ENCODE results near the gene KCNC3. TPM values are rescaled to one million over a fixed set of nuclear protein-coding genes. Genes with fewer than 3 reads are reported as not detected.

KCNC3 gene
- polyA plus RNA-seq, 1 donor from 2014 or later = 0.97 TPM

DNA sequence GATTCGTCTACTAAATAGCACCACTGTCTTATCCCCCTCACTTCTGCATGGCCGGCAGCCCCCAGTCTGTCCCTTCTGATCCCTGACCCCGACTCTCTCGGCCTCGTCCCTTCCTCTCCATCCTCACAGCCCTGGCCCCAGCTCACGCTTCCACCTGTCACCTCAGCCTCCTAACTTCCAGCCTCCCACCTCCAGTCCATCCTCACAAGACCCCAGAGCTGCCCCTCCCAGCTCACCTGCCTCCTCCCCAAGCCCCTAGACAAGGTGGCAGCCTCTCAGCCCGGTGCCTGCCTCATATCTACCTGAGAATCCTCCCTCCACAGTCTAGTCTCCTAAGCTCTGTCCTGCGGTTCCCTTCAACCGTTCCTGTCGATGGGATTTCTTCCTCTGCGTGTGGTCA, 10.0 kb downstream of the KCNC3 start:
- no peak overlapping the region for H3K9ac ChIP-seq (ENCODE audit: low read length)
- no peaks in the 10 kb centered on the region for H3F3A ChIP-seq (ENCODE audit: insufficient read depth, low read length, poor library complexity, severe bottlenecking)
- no peaks in the 10 kb centered on the region for H3K9me3 ChIP-seq (ENCODE audit: low read length)
- H3K4me3 ChIP-seq (ENCODE audit: low read length) = no peak overlapping the region
- no peaks in the 10 kb centered on the region for H3K36me3 ChIP-seq (ENCODE audit: insufficient read depth, low read length)
- no peaks in the 10 kb centered on the region for H3K9me2 ChIP-seq (ENCODE audit: insufficient read depth, low read length)
- TF ChIP-seq TAF1 (IDR thresholded peaks at IDR 0.05; ENCODE audit: low read depth) (no peak), EP300 (conservative IDR thresholded peaks at IDR 0.05; ENCODE audit: poor library complexity, severe bottlenecking) (no peak), RAD21 (conservative IDR thresholded peaks at IDR 0.05) (no peak), MXI1 (conservative IDR thresholded peaks at IDR 0.05; ENCODE audit: poor library complexity, severe bottlenecking) (no peak), SMC3 (conservative IDR thresholded peaks at IDR 0.05; ENCODE audit: poor library complexity) (no peak), EZH2 (IDR thresholded peaks at IDR 0.05; ENCODE audit: borderline replicate concordance, insufficient read depth, low read length, poor library complexity, severe bottlenecking) (no peak), POLR2AphosphoS5 (IDR thresholded peaks at IDR 0.05) (no peak)
- TF ChIP-seq, protein P1, sequence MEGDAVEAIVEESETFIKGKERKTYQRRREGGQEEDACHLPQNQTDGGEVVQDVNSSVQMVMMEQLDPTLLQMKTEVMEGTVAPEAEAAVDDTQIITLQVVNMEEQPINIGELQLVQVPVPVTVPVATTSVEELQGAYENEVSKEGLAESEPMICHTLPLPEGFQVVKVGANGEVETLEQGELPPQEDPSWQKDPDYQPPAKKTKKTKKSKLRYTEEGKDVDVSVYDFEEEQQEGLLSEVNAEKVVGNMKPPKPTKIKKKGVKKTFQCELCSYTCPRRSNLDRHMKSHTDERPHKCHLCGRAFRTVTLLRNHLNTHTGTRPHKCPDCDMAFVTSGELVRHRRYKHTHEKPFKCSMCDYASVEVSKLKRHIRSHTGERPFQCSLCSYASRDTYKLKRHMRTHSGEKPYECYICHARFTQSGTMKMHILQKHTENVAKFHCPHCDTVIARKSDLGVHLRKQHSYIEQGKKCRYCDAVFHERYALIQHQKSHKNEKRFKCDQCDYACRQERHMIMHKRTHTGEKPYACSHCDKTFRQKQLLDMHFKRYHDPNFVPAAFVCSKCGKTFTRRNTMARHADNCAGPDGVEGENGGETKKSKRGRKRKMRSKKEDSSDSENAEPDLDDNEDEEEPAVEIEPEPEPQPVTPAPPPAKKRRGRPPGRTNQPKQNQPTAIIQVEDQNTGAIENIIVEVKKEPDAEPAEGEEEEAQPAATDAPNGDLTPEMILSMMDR (IDR thresholded peaks at IDR 0.05; ENCODE audit: poor library complexity, severe bottlenecking) = no peak
- TF ChIP-seq, protein P2, sequence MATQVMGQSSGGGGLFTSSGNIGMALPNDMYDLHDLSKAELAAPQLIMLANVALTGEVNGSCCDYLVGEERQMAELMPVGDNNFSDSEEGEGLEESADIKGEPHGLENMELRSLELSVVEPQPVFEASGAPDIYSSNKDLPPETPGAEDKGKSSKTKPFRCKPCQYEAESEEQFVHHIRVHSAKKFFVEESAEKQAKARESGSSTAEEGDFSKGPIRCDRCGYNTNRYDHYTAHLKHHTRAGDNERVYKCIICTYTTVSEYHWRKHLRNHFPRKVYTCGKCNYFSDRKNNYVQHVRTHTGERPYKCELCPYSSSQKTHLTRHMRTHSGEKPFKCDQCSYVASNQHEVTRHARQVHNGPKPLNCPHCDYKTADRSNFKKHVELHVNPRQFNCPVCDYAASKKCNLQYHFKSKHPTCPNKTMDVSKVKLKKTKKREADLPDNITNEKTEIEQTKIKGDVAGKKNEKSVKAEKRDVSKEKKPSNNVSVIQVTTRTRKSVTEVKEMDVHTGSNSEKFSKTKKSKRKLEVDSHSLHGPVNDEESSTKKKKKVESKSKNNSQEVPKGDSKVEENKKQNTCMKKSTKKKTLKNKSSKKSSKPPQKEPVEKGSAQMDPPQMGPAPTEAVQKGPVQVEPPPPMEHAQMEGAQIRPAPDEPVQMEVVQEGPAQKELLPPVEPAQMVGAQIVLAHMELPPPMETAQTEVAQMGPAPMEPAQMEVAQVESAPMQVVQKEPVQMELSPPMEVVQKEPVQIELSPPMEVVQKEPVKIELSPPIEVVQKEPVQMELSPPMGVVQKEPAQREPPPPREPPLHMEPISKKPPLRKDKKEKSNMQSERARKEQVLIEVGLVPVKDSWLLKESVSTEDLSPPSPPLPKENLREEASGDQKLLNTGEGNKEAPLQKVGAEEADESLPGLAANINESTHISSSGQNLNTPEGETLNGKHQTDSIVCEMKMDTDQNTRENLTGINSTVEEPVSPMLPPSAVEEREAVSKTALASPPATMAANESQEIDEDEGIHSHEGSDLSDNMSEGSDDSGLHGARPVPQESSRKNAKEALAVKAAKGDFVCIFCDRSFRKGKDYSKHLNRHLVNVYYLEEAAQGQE (IDR thresholded peaks at IDR 0.05; ENCODE audit: borderline replicate concordance) = no peak
- H3K27me3 ChIP-seq (ENCODE audit: insufficient read depth, low read depth, low read length) = peaks cover 11% of the 10 kb centered on the region
- no peak overlapping the region for H2AFZ ChIP-seq (ENCODE audit: low read depth, low read length)
- H3K4me2 ChIP-seq (ENCODE audit: low read length) = no peak overlapping the region
- no peaks in the 10 kb centered on the region for H3K79me2 ChIP-seq (replicated peaks; ENCODE audit: insufficient read depth, low read length)
- no peak overlapping the region for H3K27ac ChIP-seq (ENCODE audit: low read length)
- H4K20me1 ChIP-seq (ENCODE audit: insufficient read depth) = no peaks in the 10 kb centered on the region

DNA sequence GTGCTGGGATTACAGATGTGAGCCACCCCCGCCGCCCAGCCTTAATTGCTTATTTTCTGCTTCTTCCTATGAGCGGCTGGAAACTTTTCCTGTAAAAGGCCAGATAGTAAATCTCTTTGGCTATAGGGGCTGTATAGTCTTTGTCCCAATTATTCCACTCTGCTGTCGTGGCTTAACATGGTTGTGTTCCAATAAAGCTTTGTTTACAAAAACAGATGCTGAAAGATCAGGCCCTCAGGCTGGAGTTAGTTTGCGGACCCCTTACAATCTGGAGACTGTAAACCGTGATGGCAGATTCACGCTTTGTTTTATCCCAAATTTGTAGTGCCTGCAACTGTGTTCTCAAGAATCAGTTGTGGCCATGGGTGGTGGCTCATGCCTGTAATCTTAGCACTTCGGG, 10.7 kb downstream of the KCNC3 start:
- Histone ChIP-seq H3K9me3 (ENCODE audit: low read length) (no peaks in the 10 kb centered on the region), H3K9me2 (ENCODE audit: insufficient read depth, low read length) (no peaks in the 10 kb centered on the region), H3K36me3 (ENCODE audit: insufficient read depth, low read length) (no peaks in the 10 kb centered on the region), H3K27ac (ENCODE audit: low read length) (no peak overlapping the region), H3F3A (ENCODE audit: insufficient read depth, low read length, poor library complexity, severe bottlenecking) (no peaks in the 10 kb centered on the region), H3K4me3 (ENCODE audit: low read length) (no peak overlapping the region), H3K27me3 (ENCODE audit: insufficient read depth, low read depth, low read length) (peaks cover 18% of the 10 kb centered on the region), H3K79me2 (replicated peaks; ENCODE audit: insufficient read depth, low read length) (no peaks in the 10 kb centered on the region), H3K4me2 (ENCODE audit: low read length) (no peak overlapping the region), H3K9ac (ENCODE audit: low read length) (no peak overlapping the region), H2AFZ (ENCODE audit: low read depth, low read length) (no peak overlapping the region), H4K20me1 (ENCODE audit: insufficient read depth) (no peaks in the 10 kb centered on the region)
- no peak for TF ChIP-seq MXI1 (conservative IDR thresholded peaks at IDR 0.05; ENCODE audit: poor library complexity, severe bottlenecking)
- no peak for TF ChIP-seq EP300 (conservative IDR thresholded peaks at IDR 0.05; ENCODE audit: poor library complexity, severe bottlenecking)
- TF ChIP-seq EZH2 (IDR thresholded peaks at IDR 0.05; ENCODE audit: borderline replicate concordance, insufficient read depth, low read length, poor library complexity, severe bottlenecking) = no peak
- TF ChIP-seq, protein P1 (IDR thresholded peaks at IDR 0.05; ENCODE audit: poor library complexity, severe bottlenecking) = no peak
- no peak for TF ChIP-seq SMC3 (conservative IDR thresholded peaks at IDR 0.05; ENCODE audit: poor library complexity)
- TF ChIP-seq RAD21 (conservative IDR thresholded peaks at IDR 0.05) = no peak
